ENCODE data around the gene EXOC4. TPM values are rescaled to one million over a fixed set of nuclear protein-coding genes. Genes with fewer than 3 reads are reported as not detected.

The EXOC4 gene
- total RNA-seq, 2 donors from 2014 or later = 33.7 to 41.5 TPM

DNA sequence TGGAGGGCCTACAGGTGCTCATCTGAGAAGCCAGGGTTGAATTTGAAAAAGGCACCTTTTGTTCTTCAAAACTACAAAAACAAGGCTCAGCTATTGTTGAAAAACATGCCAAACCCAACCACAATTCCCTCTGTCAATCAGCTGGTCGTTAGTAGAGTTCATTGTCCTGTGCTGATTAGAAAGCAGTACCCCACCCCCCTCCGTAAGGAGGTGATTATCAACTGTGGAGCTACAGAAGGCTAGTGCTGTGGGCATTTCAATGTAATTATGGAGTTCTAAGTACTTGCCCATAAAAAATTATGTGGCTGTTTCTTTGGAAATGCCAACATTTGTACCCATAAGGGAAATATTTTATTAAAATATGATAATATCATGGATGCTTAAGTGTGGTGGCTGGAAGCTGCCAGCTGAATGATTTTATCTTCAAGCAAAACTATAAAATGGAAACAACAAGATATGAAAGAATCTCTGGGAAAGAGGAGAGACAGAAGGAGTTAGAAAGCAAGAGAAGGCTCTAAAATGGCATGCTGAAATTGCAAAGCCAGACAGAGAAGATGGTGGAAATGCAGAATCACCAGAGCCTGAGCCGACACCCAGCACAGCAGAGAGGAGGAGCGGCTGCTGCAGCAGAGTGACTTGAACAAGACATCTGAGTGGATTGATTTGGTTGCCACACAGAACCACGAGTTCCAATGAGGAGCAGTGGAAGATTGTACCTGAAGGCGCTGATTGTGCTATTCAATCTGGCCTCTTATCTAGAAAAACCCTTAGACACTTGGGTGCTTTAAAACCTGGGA, 694.8 kb downstream of the EXOC4 start:
- no peak for ATAC-seq
- intact Hi-C loops (cut with DNase I) = no loop called here
- no peak for DNase-seq

DNA sequence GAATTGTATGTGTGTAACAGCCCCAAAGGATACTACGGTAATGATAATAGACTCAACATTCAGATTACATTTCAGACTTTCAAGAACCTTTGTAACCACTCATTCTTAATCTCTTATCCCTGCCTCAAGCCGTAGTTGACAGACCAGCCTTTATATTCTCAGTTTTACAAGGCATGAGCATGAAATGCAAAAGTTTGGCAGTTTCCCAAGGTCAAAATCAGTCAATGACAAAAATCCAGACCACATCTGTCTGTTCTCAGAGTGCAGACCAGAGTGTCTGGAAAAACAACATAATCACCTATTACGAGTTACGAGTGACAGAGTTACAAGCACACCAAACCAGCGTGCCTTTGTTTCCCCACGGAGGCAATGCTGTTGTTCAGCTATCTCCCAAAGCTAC, 695.7 kb downstream of the EXOC4 start:
- intact Hi-C loops (cut with DNase I) = no loop called here
- ATAC-seq (no peak), DNase-seq (no peak)

DNA sequence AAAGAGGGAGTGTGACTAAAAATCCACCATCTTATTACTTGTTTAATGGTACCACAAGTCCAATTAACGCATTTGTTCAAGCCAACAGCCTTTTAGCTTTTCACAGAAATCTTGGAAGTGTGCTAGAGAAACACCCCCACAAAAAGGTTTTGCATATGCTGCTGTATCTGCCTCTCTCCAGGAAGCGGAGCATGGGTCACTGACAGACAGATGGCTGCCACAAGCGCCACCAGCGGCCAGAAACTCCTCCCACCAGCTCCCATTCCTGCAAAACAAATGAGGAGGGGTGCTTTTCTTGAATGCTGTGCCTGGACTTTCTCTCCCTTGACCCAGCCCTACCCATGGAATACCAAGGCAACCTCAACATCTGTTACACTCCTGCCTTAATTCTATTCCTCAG, 698.0 kb downstream of the EXOC4 start:
- DNase-seq (no peak), ATAC-seq (no peak)
- intact Hi-C loops (cut with DNase I) = no loop called here

DNA sequence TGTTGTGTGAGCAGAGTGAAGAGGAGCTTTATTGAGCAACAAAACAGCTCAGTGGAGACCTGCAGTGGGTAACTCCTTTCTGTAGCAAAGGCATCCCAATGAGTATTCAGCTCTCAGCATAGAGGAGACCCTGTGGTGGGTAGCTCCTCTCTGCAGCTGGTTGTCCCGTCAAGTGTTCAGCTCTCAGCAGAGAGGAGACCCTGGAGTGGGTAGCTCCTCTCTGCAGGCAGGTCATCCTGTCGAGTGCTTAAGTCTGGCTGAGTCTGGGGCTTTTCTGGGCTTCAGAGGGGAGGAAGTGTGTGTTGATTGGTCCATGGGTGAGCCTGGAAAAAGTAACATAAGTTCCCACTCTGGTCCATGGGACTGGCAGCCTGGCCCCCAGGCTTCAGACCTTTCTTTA, 702.3 kb downstream of the EXOC4 start:
- DNase-seq (no peak), ATAC-seq (no peak)
- intact Hi-C loops (cut with DNase I) = no loop called here

DNA sequence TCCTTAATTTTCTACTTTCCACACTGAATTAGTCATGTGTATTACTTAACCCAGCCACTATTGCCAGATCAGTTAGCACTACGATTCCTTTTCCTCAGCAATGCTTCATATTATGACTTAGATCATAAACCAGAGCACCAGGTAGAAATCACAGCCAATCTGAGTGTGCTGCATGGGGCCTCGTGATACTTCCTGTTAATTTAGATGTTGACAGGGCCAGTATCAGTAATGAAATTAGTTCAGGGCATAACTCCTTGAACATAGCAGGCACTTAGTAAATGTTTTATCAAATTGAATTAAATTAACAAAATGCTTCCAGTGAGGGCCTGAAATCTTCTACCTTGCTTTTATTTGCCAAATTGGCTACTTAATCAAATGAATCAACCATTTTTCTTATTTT, 705.0 kb downstream of the EXOC4 start:
- intact Hi-C loops (cut with DNase I) = no loop called here
- DNase-seq (no peak), ATAC-seq (peak in 1 of 2 donors; percentile 86)

DNA sequence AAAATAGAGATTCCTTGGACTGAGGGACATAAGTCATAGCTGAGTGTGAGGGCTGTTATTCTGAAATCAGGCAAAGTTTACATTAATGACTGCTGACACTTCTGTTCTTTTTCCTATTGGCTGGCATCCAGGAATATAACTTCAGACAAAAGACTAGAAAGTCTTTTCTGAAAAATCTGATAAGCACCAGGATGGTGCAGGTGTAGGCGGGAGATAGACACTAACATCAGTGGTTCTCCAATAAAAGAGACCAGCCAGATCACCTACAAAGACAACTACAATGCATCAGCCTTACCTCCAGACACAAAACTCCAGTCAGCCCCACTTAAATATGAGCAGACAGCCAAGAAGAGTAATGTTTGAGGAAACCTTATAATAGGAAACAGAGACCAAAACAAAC, 705.9 kb downstream of the EXOC4 start:
- DNase-seq = no peak
- ATAC-seq = no peak
- intact Hi-C loops (cut with DNase I) = no loop called here

DNA sequence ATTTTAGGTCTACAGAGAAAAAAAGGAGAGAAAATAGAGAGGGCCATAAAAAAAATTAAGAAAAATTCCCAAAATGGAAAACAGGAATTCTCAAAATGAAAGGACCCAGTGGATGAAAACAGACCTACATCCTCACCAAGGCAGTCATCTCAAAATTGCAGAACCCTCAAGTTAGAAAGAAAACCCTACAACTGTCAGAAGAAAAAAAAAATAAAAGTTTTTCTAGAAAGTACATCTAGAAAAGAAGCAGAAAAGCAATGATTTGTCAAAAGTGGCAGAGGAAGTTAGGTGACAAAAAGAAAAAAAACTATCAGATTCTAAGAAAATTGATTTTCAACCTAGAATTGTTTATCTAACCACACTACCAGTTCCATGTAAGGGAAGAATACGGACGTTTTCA, 706.6 kb downstream of the EXOC4 start:
- intact Hi-C loops (cut with DNase I) = no loop called here
- no peak for DNase-seq
- ATAC-seq = no peak

DNA sequence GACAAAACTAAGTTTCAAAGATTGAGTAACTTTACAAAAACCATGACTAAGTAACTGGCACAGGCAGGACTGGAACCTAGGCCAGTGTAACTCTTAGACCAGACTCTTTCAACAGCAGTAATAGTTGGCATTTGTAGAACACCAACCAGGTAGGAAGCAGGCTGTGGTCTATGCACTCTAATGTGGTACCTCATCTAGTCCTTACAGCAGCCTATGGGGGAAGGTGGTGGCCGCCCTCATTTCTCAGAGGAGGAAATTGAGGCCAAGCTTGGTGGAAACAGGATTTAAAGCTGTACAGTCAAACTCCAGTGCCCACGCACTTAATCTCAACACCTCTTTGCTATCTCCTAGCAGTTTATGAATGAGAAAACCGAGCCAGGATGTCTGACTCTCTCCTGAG, 708.8 kb downstream of the EXOC4 start:
- no peak for DNase-seq
- intact Hi-C loops (cut with DNase I) = no loop called here
- ATAC-seq = no peak

DNA sequence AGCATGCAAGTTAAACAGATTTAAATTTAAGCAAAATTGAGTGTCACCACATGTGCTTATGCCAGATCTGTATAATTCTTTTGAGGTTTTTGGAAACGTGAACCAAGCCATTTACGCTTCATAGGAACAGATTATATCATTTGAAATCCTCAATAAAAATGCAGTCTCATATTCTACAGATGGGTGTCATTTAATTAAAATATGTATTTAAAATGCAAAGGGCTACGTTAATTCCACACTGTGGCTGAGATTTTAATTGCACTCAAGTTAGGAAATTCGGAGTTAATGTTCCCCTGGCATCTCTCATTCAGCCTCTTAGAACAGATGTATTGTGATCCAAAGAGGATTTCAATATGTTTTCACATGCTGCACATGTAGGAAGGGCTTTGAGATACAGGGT, 709.8 kb downstream of the EXOC4 start:
- intact Hi-C loops (cut with DNase I) = no loop called here
- ATAC-seq = no peak
- no peak for DNase-seq

DNA sequence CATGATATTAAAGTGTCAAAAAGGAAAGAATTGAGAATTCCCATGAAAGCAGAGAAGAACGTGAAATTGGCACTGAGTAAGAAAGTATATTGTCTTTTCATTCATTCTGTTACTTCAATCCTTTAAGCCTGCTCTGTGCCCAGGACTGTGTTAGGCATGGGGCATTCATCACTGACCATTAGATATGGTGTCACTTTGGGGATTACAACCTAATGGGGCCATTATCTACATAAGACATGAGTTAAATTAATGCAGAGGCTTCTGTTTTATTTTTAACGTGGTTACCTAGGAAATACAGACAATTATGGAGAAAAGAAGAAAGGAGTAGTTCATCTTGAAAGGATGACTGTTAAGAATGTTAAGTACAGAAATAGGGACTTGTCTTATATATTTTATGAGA, 710.8 kb downstream of the EXOC4 start:
- intact Hi-C loops (cut with DNase I) = no loop called here
- ATAC-seq = no peak

DNA sequence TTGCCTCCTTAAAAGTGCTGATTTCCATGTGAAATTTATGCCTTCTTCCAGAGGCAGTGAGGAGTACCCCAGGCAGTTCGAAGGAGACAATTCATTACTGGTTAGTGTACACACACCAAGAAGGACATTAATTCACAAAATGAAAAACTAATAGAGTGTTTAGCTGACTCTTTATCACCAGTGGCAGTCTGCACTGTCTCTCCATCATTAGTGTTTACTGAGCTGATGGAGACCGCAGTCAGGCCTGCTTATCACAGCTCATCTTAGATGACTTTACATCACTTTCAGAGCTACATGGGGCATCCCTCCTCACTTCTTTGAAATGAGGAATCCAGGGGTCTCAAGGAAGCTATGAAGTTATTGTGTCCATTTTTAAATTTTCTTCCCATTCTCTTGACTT, 718.7 kb downstream of the EXOC4 start:
- intact Hi-C loops (cut with DNase I) = no loop called here
- no peak for DNase-seq
- ATAC-seq = no peak

More for the DNA sequence above, 710.8 kb downstream of the EXOC4 start:
- no peak for DNase-seq

DNA sequence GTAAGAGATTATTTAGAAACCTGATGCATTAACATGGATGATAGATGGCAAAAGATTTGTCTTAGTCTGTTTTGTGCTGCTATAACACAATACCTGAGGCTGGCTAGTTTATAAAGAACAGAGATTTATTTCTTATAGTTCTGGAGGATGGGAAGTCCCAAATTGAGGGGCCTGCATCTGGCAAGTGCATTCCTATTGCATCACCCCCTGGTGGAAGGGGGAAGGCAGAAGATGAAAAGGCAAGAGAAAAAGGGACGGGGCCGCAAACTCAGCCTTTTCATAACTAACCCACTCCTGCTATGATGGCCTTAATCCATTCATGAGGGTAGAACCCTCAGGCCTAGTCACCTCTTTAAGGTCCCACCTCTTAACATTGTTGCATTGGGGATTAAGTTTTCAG, 720.8 kb downstream of the EXOC4 start:
- DNase-seq (no peak), ATAC-seq (no peak)
- intact Hi-C loops (cut with DNase I) = no loop called here

DNA sequence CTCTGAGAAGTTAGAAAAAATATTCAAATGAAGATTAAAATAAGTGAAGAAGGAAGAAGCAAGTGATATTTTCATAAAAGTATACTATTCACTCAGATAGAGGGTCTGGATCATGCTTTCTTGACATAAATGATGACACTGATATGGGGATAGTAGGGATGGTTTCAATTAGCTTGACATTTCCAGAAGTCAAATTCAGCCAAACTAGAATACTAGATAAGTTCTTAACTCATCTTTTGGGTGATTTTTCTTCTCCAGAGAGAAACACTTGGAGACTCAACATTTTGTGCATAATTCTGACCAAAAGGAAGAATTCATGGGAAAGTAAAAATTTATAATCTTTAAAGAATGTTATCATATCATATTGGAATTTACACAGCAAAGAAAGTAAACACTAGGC, 722.3 kb downstream of the EXOC4 start:
- ATAC-seq (no peak), DNase-seq (no peak)
- intact Hi-C loops (cut with DNase I) = no loop called here

DNA sequence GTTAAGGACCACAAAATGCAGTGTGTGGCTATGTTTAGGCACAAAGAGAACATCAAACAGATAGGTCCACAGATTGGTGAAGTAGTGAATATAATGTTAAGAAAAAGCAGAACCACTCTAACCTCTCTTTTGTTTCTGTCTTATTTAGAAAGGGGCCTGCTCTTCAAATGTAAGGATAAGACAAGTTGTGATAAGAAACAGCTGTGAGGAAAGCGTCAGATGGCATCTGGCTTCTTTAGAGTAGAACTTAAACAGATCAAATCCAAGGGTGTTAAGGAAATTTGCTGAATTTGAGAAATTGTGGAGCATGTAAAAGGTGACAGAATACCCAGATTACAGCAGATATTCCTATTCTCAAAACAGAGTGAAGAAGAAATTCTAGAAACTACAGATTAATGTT, 723.3 kb downstream of the EXOC4 start:
- intact Hi-C loops (cut with DNase I) = no loop called here
- DNase-seq (no peak), ATAC-seq (no peak)

DNA sequence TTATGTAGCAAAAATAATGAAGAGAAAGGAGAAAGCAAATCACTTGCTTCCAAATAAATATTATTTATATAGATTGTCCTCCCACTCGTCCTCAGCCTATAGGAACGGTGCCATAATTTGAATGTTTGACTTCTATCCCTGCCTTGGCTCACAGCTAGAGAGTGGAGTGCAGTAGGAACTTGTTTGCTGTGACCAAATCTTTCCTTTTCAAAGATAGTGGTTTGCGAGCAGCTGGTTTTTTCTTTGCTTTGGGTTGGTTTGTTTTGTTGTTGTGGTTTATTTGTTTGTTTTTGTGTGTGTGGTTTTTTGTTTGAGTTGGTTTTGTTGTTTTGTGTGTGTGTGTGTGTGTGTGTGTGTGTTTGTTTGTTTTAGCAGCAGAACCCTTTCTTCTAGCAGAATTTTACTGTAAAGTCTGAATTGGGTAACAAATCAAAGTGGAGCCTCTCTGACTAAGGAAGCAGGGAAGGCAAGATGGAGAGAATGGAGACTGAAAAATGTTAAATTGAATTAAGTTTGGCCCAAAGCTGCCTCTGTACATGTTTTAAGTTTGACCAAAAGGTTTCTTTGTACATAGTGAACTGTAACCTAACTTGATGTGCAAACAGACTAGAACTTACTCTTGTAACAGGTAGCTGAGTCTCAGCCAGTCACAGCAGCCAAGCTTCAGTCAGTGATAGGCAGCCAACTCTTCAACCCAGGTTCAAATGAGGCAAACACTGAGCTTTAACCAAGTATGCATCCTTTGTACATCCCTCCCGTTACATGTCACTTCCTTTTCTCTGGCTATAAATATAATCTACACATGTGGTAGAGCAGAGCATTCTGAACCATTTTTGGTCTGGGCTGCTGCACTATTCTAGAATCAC, 724.8 kb downstream of the EXOC4 start:
- DNase-seq = no peak
- intact Hi-C loops (cut with DNase I) = no loop called here
- no peak for ATAC-seq

DNA sequence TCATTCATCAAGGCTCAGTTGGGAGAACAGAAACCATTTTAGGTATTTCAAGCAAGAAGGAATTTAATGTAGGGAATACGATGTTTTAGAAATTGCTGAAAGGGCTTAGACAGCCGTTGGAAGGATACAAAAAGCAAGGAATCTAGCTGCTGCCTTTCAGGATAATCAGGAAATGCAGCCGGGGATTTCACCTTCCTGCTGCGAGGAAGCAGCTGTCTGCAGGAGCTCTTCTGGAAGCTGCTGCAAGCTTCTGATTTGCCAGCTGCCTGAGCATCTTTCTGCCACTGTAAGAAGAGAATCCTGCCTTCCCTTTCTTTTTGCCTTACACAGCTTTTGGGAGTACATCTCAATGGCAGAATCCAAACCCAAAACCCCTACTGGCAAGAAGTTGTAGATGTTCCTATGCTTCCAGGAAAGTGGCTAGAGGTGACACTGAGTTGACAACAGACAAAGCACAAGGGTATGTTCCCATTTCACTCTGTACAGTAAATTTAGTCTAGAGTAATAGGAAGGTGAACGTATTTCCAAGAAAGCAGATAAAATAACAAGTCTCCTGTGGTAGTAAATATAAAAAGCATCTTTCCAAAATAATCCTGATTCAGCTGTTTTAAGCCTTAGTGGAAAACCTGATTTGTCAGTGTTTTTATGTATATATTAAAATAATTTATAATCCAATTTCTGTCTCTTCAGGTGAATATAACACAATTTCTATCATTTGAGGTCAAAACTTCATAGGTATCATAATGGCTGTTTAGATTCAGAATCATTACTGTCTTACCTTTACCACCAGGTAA, 725.8 kb downstream of the EXOC4 start:
- no peak for DNase-seq
- intact Hi-C loops (cut with DNase I) = no loop called here
- no peak for ATAC-seq

DNA sequence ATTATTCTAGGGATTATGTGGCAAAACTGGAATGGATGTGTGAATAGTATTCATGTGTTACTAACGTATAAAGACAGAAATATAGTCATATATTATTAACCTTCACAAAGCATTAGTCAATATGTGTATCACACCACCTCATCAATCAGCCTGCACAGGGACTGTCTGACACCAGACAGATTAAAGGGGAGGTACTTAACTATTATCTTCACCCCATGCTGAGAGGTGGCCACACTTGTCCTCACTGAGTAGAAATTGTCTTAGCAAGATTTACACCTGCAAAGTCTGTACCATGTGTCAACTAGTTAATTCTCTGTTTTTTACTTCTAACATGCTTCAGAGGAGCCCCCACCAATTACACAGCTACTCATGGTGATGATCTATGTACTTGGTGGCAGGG, 727.9 kb downstream of the EXOC4 start:
- ATAC-seq (no peak), DNase-seq (no peak)
- intact Hi-C loops (cut with DNase I) = no loop called here

DNA sequence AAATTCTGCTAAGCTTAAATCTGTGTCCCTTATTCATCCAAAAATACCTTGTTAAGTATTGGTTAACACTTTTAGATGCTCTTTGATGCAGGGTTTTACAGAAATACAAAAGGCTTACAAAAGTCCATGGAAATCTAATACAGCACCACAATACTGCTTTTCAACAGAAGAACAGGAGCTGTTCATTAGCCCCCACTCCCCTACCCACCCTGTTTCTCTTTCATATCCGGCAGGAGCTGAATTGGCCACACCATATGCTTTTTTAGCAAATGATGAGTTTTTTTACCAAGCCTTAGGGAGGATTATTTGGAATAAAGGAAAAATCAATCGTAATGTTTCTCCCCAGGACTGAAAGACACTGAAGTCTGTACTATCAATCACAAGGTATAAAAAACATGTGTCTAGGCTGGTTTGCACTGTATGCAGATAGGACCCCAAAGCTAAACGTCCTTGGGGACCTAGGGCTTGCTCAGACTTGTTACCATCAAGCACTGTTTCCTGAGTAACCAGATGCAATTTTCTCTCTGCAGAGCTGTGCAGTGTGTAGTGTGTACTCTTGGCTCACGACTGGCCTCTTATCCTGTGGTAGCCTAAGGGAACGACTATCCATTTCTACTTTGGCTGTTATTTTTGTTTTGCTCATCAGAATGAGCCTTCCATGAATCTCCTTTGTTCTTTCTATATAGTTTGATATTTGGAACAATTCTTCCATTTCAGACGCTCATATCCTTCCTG, 731.0 kb downstream of the EXOC4 start:
- intact Hi-C loops (cut with DNase I) = no loop called here
- no peak for ATAC-seq
- no peak for DNase-seq

DNA sequence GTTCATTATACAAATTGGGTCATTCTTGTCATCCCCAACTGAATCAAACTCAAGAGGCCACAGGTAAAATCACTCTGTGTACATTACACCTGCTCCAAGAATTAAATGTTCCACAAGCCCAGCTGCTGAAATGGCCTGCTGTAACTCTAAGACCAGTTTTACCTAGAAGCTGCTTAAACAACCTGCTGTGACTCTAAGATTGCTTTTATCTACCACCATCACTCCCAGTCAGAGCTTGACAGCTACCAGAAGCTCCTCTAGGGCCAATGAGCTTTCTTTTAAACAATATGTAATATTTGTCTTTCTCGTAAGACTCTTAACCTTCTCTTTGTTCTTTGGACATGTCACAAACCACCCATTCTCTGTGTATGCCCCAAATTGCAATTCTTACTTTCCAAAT, 732.4 kb downstream of the EXOC4 start:
- ATAC-seq (no peak), DNase-seq (no peak)
- intact Hi-C loops (cut with DNase I) = no loop called here
